ENCODE measurements around the gene LOC101059915.
A peak's percentile ranks its signal among the peaks of the same experiment; 100 is the strongest.

The LOC101059915 gene

DNA sequence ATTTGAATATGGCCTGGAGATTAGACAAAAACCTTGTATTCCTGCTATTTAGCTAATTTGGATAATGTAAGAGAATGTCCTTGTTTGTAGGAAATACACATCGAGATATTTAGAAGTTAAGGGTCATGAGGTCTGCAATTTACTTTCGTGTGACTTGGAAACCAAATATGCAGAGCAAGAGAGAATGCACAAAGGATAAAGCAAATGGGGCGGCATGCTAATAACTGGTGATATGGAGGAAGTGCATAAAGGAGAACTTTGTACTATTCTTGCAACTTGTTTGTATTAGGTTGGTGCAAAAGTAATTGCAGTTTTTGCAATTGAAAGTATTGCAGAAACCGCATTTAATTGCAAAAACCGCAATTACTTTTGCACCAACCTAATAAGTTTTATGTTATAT lies 41.9 kb upstream of the LOC101059915 start:
- Histone ChIP-seq H3K27me3 (ENCODE audit: control insufficient read depth, insufficient read depth, low read length) (no peaks in the 10 kb centered on the region), H3K27ac (ENCODE audit: low read length) (peak overlapping the region; percentile 61), H3K4me1 (ENCODE audit: control insufficient read depth, insufficient read depth, low read length) (peaks cover 65% of the 10 kb centered on the region), H3K4me3 (ENCODE audit: low read length) (no peak overlapping the region), H3K36me3 (ENCODE audit: control insufficient read depth, insufficient read depth, low read length) (no peaks in the 10 kb centered on the region), H3K9me3 (ENCODE audit: control insufficient read depth, low read depth, low read length) (no peaks in the 10 kb centered on the region)
- DNase-seq: peak in 1 of 2 donors; percentile 62
- WGBS (ENCODE audit: insufficient coverage, low lambda C conversion rate): 6% methylated on average over 2 of the region's 5 CpGs

- no peak overlapping the region for H3K4me3 ChIP-seq (ENCODE audit: low read length)
- H3K4me1 ChIP-seq (ENCODE audit: control insufficient read depth, insufficient read depth, low read length): peaks cover 64% of the 10 kb centered on the region
- H3K27me3 ChIP-seq (ENCODE audit: control insufficient read depth, insufficient read depth, low read length): no peaks in the 10 kb centered on the region
- WGBS (ENCODE audit: insufficient coverage, low lambda C conversion rate): no CpG with 5 or more reads among the region's 6 CpGs
- H3K27ac ChIP-seq (ENCODE audit: low read length): peak overlapping the region; percentile 53
- H3K9me3 ChIP-seq (ENCODE audit: control insufficient read depth, low read depth, low read length): no peaks in the 10 kb centered on the region
- no peaks in the 10 kb centered on the region for H3K36me3 ChIP-seq (ENCODE audit: control insufficient read depth, insufficient read depth, low read length)
- peak in 1 of 2 donors; percentile 48 for DNase-seq
Observed at GRCh38 chrX:71626576-71626975, 40.8 kb upstream of the LOC101059915 start.

GRCh38 chrX:71627588-71628404 lies 39.5 kb upstream of the LOC101059915 start:
- Histone ChIP-seq H3K9me3 (ENCODE audit: control insufficient read depth, low read depth, low read length) (no peaks in the 10 kb centered on the region), H3K4me1 (ENCODE audit: control insufficient read depth, insufficient read depth, low read length) (peaks cover 59% of the 10 kb centered on the region), H3K27me3 (ENCODE audit: control insufficient read depth, insufficient read depth, low read length) (no peaks in the 10 kb centered on the region), H3K36me3 (ENCODE audit: control insufficient read depth, insufficient read depth, low read length) (no peaks in the 10 kb centered on the region), H3K4me3 (ENCODE audit: low read length) (no peak overlapping the region), H3K27ac (ENCODE audit: low read length) (no peak overlapping the region)
- no CpG with 5 or more reads among the region's 14 CpGs for WGBS (ENCODE audit: insufficient coverage, low lambda C conversion rate)
- DNase-seq: peak in 1 of 2 donors; percentile 47

DNA sequence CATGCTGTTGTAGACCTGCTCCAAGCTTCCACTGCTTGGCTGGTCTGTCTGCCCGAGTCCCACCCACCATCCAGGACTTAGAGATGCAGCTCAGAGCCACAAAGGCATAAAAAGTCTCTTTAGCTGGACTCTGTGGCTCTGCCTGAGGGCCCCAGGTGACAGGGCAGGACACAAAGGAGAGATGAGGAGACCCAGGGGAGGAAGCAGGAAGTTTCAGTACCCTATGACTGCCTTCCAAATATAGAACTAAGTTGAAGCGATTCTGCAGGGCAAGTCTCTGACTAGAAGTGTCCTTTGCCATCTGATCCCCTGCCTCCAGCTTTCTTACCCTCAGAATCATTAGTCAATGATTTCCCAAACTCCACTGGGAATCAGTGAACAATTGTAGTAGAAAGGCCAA lies 37.9 kb upstream of the LOC101059915 start:
- no CpG with 5 or more reads among the region's 2 CpGs for WGBS (ENCODE audit: insufficient coverage, low lambda C conversion rate)
- Histone ChIP-seq H3K4me1 (ENCODE audit: control insufficient read depth, insufficient read depth, low read length) (peaks cover 52% of the 10 kb centered on the region), H3K4me3 (ENCODE audit: low read length) (no peak overlapping the region), H3K9me3 (ENCODE audit: control insufficient read depth, low read depth, low read length) (no peaks in the 10 kb centered on the region), H3K27me3 (ENCODE audit: control insufficient read depth, insufficient read depth, low read length) (no peaks in the 10 kb centered on the region), H3K27ac (ENCODE audit: low read length) (peak overlapping the region; percentile 39), H3K36me3 (ENCODE audit: control insufficient read depth, insufficient read depth, low read length) (no peaks in the 10 kb centered on the region)
- DNase-seq: peak in 1 of 2 donors; percentile 18

GRCh38 chrX:71632923-71633657 lies 34.3 kb upstream of the LOC101059915 start:
- Histone ChIP-seq H3K27ac (ENCODE audit: low read length) (peak overlapping the region; percentile 66), H3K4me3 (ENCODE audit: low read length) (no peak overlapping the region), H3K4me1 (ENCODE audit: control insufficient read depth, insufficient read depth, low read length) (peaks cover 29% of the 10 kb centered on the region), H3K9me3 (ENCODE audit: control insufficient read depth, low read depth, low read length) (no peaks in the 10 kb centered on the region), H3K36me3 (ENCODE audit: control insufficient read depth, insufficient read depth, low read length) (no peaks in the 10 kb centered on the region), H3K27me3 (ENCODE audit: control insufficient read depth, insufficient read depth, low read length) (no peaks in the 10 kb centered on the region)
- DNase-seq: peak in 1 of 2 donors; percentile 67
- WGBS (ENCODE audit: insufficient coverage, low lambda C conversion rate): no CpG with 5 or more reads among the region's 10 CpGs

- H3K27me3 ChIP-seq (ENCODE audit: control insufficient read depth, insufficient read depth, low read length): no peaks in the 10 kb centered on the region
- no peaks in the 10 kb centered on the region for H3K9me3 ChIP-seq (ENCODE audit: control insufficient read depth, low read depth, low read length)
- no CpG with 5 or more reads among the region's 6 CpGs for WGBS (ENCODE audit: insufficient coverage, low lambda C conversion rate)
- H3K4me3 ChIP-seq (ENCODE audit: low read length): no peak overlapping the region
- DNase-seq: no peak
- peaks cover 24% of the 10 kb centered on the region for H3K4me1 ChIP-seq (ENCODE audit: control insufficient read depth, insufficient read depth, low read length)
- H3K36me3 ChIP-seq (ENCODE audit: control insufficient read depth, insufficient read depth, low read length): no peaks in the 10 kb centered on the region
- no peak overlapping the region for H3K27ac ChIP-seq (ENCODE audit: low read length)
Observed at GRCh38 chrX:71634366-71634765, 33.0 kb upstream of the LOC101059915 start.

DNA sequence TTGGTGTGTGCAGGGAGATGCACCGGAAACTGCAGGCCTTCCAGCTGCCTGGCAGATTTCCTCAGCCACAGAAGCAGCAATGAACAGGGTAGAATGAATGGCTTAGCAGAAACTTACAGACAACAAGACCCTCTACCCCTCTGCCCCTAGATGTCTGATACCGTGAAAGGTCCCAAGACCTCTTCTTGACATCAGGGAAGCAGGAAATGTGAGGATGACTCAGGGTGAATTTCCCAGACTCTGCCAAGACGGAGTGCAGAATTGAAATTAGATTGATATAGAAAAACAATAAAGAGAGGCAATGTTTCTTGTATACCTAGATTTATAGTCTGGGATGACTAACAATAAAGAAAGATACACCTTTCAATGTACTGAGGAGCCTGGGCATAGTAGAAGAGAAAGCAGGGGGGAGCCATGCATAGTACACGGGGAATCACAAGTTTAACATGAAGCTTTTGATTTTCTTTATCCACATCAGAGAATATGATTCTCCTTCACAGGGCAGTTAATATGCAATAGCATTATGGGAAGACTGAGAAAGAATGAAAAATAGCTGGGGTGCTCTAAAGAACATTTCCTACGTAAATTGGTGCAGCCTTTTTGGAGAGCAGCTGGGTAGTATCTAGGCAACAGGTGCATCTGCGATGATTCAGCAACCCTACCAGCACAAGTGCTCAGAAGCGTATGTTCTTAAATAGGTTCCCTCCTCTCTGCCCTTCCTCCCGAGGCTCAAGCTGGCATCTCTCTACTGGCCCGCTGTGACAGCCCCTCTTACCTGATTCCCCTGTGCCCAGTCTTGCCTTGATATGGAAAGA lies 30.7 kb upstream of the LOC101059915 start:
- no peak for DNase-seq

DNA sequence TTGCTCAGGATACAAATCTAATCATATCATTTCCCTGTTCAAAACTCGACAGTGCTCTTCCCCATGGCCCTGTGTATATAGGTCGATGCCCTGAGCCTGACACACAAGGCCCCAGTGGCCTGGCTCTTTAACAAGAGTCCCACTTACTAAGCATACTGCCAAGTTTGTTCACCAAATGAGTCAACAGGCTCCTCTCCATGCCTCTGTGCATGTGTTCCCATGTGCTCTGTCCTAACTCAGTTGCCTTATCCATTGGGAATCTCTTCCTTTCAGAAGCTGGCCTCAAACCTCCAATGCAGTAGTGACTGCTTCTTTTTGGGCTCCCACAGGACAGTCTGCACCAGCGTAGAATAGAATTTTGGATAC lies 30.1 kb upstream of the LOC101059915 start:
- no peak for DNase-seq
- H3K27ac ChIP-seq (ENCODE audit: low read length): no peak overlapping the region
- H3K9me3 ChIP-seq (ENCODE audit: control insufficient read depth, low read depth, low read length): no peaks in the 10 kb centered on the region
- H3K27me3 ChIP-seq (ENCODE audit: control insufficient read depth, insufficient read depth, low read length): no peaks in the 10 kb centered on the region
- no CpG with 5 or more reads among the region's 3 CpGs for WGBS (ENCODE audit: insufficient coverage, low lambda C conversion rate)
- no peak overlapping the region for H3K4me3 ChIP-seq (ENCODE audit: low read length)
- H3K36me3 ChIP-seq (ENCODE audit: control insufficient read depth, insufficient read depth, low read length): no peaks in the 10 kb centered on the region
- H3K4me1 ChIP-seq (ENCODE audit: control insufficient read depth, insufficient read depth, low read length): peaks cover 19% of the 10 kb centered on the region

More for the DNA sequence above, 30.7 kb upstream of the LOC101059915 start:
- H3K4me1 ChIP-seq (ENCODE audit: control insufficient read depth, insufficient read depth, low read length): peaks cover 19% of the 10 kb centered on the region
- no CpG with 5 or more reads among the region's 9 CpGs for WGBS (ENCODE audit: insufficient coverage, low lambda C conversion rate)
- H3K9me3 ChIP-seq (ENCODE audit: control insufficient read depth, low read depth, low read length): no peaks in the 10 kb centered on the region
- no peaks in the 10 kb centered on the region for H3K27me3 ChIP-seq (ENCODE audit: control insufficient read depth, insufficient read depth, low read length)
- H3K4me3 ChIP-seq (ENCODE audit: low read length): no peak overlapping the region
- H3K27ac ChIP-seq (ENCODE audit: low read length): no peak overlapping the region
- H3K36me3 ChIP-seq (ENCODE audit: control insufficient read depth, insufficient read depth, low read length): no peaks in the 10 kb centered on the region

- Histone ChIP-seq H3K9me3 (ENCODE audit: control insufficient read depth, low read depth, low read length) (no peaks in the 10 kb centered on the region), H3K4me3 (ENCODE audit: low read length) (no peak overlapping the region), H3K36me3 (ENCODE audit: control insufficient read depth, insufficient read depth, low read length) (no peaks in the 10 kb centered on the region), H3K27ac (ENCODE audit: low read length) (no peak overlapping the region), H3K27me3 (ENCODE audit: control insufficient read depth, insufficient read depth, low read length) (no peaks in the 10 kb centered on the region), H3K4me1 (ENCODE audit: control insufficient read depth, insufficient read depth, low read length) (peaks cover 13% of the 10 kb centered on the region)
- WGBS (ENCODE audit: insufficient coverage, low lambda C conversion rate): no CpG with 5 or more reads among the region's 4 CpGs
- DNase-seq: no peak
Observed at GRCh38 chrX:71637848-71638247, 29.5 kb upstream of the LOC101059915 start.

- no peak for DNase-seq
- Histone ChIP-seq H3K4me1 (ENCODE audit: control insufficient read depth, insufficient read depth, low read length) (peaks cover 9% of the 10 kb centered on the region), H3K36me3 (ENCODE audit: control insufficient read depth, insufficient read depth, low read length) (no peaks in the 10 kb centered on the region), H3K27me3 (ENCODE audit: control insufficient read depth, insufficient read depth, low read length) (no peaks in the 10 kb centered on the region), H3K9me3 (ENCODE audit: control insufficient read depth, low read depth, low read length) (no peaks in the 10 kb centered on the region), H3K27ac (ENCODE audit: low read length) (no peak overlapping the region), H3K4me3 (ENCODE audit: low read length) (no peak overlapping the region)
- 40% methylated on average over 1 of the region's 4 CpGs for WGBS (ENCODE audit: insufficient coverage, low lambda C conversion rate)
Observed at GRCh38 chrX:71638409-71638808, 28.9 kb upstream of the LOC101059915 start.

Data from large intestine (tissue), 3 donors.